HG03520 (cell line): ENCODE data around the gene EFTUD2.
"Not testable (repeated sequence)": the region's sequence is repeated elsewhere in the genome, so short reads cannot be mapped to it uniquely, and the experiment has no call there.

Source experiments
- ATAC-seq: cut with Tn5 transposase; IDR thresholded peaks from one replicate; pipeline ENCODE4 v1.9.1; 2021; ENCODE audit warnings: mild to moderate bottlenecking, moderate library complexity; ENCODE audit not compliant: unreplicated experiment

EFTUD2 gene

GRCh38 chr17:44850025-44850424 lies 49.2 kb downstream of the EFTUD2 start:
- ATAC-seq: no peak

GRCh38 chr17:44848961-44849489 lies 50.2 kb downstream of the EFTUD2 start:
- ATAC-seq: no peak

DNA sequence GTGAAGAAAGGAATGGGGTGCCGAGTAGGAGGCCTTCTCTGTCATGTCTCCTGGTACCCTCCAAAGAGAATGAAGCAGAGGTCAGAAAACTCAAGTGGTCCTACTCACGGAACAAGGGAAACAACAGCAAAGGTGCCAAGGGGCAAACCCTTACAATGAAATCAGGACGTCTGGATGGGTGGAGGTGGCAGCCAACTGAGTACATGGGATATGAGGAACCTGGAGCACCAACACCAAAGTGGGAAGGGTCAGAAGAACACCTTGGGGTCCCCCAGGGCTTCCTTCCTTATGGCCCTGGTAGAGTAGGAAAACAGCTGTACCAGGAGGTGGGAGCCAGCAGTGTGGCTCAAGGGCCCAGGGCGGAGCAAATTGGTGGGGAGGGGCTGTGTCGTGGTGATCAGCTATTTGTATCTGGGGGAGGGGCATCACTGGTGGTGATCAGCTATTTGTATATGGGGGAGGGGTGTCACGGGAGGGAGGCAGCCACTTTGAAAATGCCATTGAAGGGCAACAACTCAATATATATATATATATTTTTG lies 50.9 kb downstream of the EFTUD2 start:
- no peak for ATAC-seq

DNA sequence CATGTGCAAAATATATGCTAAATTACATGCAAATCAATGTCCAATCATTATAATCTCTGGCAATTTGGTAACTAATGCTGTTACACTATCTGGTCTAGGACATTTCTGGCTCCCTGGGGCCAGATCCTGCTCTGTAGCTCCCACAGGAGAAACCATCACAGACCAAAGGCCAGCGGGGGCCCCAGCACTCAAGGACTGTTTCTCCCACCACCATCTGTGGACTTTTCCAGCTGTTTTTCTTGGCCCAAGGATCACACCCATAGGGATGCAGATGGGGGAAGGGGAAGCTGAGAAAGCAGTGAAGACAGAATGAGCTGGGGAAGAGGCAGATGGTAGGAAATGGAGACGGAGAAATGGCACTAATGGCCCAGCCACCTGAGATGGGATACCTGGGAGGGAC lies 51.7 kb downstream of the EFTUD2 start, which contains the start of gene HIGD1B:
Gene HIGD1B (plus strand): TSS at position 298 of the 400 bp plus-strand sequence. CDS start 270 bp downstream, outside the sequence.
- ATAC-seq: no peak

DNA sequence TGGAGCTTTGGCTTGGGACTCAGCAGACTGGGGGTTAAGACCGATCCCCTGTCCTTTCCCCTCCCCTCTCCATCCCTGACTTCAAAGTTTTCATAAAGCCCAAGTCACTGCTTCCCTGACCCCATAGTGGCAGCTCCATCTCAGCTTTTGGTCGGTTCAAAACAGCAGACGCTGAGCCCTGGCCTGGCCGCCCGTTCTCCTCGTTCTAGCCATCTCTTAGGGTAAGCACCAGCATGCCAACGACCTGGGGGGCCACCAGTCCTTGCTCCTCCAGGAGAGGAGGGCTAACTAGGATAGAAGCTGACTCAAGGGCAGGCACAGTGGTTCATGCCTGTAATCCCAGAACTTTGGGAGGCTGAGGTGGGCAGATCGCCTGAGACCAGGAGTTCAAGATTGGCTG lies 53.0 kb downstream of the EFTUD2 start:
- no peak for ATAC-seq

DNA sequence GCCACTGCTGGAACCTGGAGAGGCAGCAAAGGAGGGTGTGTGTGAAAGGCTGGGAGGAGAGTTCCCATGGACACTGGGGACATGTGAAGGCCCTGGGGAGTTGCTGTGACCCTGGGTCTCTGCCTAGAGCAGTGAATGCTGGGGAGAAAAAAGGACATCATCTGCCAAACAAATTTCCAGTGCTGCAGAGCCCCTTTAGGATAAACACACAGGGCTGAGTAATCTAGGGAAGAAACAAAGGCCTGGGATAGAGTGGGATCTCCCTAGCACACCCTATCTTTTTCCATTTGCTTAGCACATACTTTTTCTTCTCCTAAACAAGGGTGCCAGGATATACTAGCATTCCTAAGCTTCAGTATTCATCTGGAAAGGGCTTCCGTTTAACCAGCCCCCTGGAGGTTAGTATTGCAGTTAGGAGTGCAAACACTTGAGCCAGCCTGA lies 54.8 kb downstream of the EFTUD2 start:
- ATAC-seq: no peak

DNA sequence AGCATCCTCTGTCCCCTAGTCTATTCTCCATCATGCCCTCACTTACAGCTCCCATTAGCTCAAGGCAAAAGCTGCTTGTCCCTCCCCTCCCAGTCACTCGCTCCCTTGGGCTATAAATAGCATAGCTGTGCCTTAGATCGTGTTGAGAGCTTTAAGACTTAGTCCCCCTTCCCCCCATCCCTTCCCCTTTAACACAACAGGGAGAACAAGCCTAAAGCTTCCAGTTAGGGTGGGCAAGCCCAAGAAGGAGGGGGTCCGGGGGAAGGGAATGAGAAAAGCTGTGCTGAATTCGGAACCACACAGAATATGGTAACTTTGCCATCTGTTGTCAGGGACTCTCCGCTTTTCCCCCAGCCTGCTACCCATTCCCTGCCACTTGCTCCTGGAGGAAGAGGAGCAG lies 56.5 kb downstream of the EFTUD2 start:
- ATAC-seq: no peak

GRCh38 chr17:44840936-44841335 lies 58.3 kb downstream of the EFTUD2 start:
- ATAC-seq: no peak

DNA sequence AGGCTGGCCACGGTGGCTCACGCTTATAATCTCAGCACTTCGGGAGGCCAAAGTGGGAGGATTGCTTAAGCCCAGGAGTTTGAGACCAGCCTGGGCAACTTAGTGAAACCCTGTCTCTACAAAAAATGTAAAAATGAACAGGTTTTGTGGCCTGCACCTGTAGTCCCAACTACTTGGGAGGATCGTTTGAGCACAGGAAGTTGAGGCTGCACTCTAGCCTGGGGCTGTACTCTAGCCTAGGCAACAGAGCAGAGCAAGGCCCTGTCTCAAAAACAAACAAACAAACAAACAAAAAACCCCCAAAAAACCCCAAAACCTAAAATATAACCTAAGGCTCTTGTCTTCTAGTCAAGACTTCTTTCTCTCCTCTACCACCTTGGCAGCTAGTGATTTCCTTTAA lies 59.0 kb downstream of the EFTUD2 start:
- no peak for ATAC-seq

- no peak for ATAC-seq
These were observed 62.0 kb downstream of the EFTUD2 start for GRCh38 chr17:44837196-44837595.

DNA sequence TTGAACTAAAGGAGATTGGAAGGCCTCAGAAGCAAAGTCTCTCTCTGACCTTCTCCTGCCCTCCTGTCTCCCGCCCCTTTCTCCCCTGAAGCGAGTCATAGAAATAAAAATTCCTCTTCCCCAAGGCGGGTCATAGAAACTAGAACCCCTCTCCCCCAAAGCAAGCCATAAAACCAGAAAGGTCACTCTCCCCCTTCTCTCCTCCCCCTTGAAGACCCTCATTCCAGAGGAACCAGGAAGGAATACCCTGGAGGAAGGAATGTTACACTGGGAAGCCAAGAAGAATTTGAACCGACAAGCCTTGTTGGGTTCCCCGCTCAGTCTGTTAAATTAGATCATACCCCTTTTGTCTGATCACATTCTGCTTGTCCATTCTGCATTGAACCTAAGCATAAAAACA lies 66.4 kb downstream of the EFTUD2 start:
- ATAC-seq: no peak

DNA sequence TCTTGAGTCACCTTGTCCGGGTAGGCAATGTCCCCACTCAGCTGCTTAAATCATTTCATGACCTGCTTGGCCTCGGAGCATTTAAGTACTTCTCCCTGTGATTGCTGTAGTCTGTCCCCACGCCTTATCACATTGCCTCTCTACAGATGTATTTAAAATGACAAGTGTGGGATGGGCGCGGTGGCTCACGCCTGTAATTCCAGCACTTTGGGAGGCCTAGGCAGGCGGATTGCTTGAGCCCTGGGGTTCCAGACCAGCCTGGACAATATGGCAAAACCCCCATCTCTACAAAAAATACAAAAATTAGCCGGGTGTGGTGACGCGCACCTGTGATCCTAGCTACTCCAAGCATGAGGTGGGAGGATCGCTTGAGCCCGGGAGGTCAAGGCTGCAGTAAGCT lies 67.9 kb downstream of the EFTUD2 start:
- ATAC-seq: no peak

DNA sequence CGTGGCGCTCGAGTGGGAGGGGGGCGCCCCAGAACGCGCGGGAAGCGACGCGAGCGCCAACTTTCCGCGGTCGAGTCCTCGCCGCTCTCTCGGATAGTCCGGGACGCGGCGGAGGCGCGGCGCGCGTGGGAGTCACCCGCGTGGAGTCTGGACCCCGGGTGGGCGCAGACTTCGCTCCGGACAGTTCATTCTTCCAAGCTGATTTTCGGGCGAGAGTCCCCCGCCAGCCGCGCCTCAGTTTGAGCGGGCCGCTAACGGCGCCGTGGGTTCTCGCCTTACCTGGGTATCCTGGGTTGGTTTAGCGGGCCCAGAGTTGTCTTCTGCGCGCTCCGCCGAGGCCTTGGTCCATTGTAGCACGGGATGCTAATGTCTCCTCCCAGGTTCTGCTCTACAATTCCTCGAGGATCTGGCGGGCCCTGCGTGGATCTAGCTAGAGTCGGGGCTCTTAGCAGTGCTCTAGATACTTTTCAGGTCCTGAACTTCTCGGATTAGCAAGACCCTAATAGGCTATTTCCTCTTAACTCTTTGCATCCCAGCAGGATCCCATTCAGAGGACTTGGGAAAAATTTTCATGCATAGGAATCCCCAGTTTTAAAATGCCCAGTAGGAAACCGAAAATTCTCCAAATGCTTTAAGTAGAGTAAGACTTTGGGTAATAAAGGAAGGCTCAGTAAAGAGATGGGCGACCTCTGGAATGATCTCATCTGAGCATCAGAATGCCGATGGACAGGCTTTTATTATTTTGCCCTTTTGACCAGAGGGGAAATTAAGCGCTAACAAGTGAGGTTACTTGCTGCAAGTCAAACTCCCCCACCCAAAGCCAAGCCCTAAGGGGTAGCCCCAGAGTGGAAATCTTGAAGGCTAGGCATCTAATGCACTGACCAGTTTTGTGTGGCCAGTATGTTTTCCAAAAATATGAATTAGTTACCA lies 68.6 kb downstream of the EFTUD2 start:
- ATAC-seq: no peak

GRCh38 chr17:44829523-44830358 lies 69.5 kb downstream of the EFTUD2 start, which contains the start of gene GJC1:
Gene GJC1 (minus strand): TSS chr17:44830287. CDS start chr17:44805817, 24,470 bp downstream.
- no peak for ATAC-seq

GRCh38 chr17:44828919-44829522 lies 70.2 kb downstream of the EFTUD2 start:
- ATAC-seq: no peak

DNA sequence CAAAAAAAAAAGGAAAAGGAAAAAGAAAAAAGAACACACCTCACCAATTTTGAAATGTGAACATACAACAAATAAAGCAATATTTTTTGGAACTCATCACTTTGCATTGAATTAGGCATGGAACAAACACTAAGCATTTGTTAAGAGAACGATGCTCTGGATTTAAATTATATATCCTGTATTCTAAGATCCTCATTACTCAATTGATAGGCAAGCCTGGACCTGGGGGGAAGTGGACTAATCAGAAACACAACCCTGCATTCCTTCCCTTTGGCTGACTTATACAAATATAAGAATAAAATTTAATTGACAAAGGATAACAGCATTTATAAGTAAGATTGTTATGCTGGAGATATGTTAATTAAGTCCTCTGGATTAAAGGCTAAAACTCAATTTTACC lies 71.4 kb downstream of the EFTUD2 start:
- no peak for ATAC-seq

- ATAC-seq: no peak
These were observed 73.0 kb downstream of the EFTUD2 start for GRCh38 chr17:44826123-44826790.

- not testable (repeated sequence) for ATAC-seq
These were observed 74.0 kb downstream of the EFTUD2 start for GRCh38 chr17:44825236-44825635.

- ATAC-seq: no peak
These were observed 78.5 kb downstream of the EFTUD2 start for GRCh38 chr17:44820631-44821212.

GRCh38 chr17:44818508-44818907 lies 80.7 kb downstream of the EFTUD2 start:
- ATAC-seq: not testable (repeated sequence)
